B cell (primary cell): ENCODE measurements around the gene TARBP2. TPM values are rescaled to one million over a fixed set of nuclear protein-coding genes. Genes with fewer than 3 reads are reported as not detected.

Experiments
- polyA plus RNA-seq: library from polyadenylated mRNA; depleted of rRNA; stranded (reverse); fragments of >200 nt; gene quantifications from 2 replicates; pipeline ENCODE4 v1.2.3, GENCODE V29; 2012
- small RNA-seq: library from RNA; depleted of rRNA; stranded (forward); fragments of <200 nt; gene quantifications from one replicate; pipeline ENCODE3, GENCODE V24; 2012; ENCODE audit warnings: low replicate concordance, low read depth; ENCODE audit not compliant: insufficient read length
- total RNA-seq, 2 donors: library from RNA; stranded (reverse); fragments of 120-200 nt in 1 of 2; gene quantifications; 1 replicate in 1 of 2; 2 replicates in 1 of 2; pipeline versions ENCODE4 v1.2.3 to v1.2.4, GENCODE V29; 2013 to 2022

TARBP2 gene
- total and polyA plus RNA-seq, 2 donors (not counting 1 experiment from before 2014, with no cell fraction given) = 41.6 to 47.2 TPM

Small RNA genes lying within 50 kb of the gene (small RNA-seq; reads per million reads assigned to genes)
- not detected for gene AC023509.3

Other genes starting within 250 kb of the TARBP2 start
- gene ESPL1, start 233.0 kb upstream of the TARBP2 start, total RNA-seq = 1.7 and 2.4 TPM in 2 replicates
- 0.88 and 1.1 TPM in 2 replicates for gene ESPL1, start 233.0 kb upstream of the TARBP2 start, polyA plus RNA-seq
- gene PFDN5, start 205.7 kb upstream of the TARBP2 start, total RNA-seq = 627 and 654 TPM in 2 replicates
- 1,319 and 1,584 TPM in 2 replicates for gene PFDN5, start 205.7 kb upstream of the TARBP2 start, polyA plus RNA-seq
- gene MYG1, start 201.6 kb upstream of the TARBP2 start, total RNA-seq = 48.4 and 59.3 TPM in 2 replicates
- 34.7 and 46.4 TPM in 2 replicates for gene MYG1, start 201.6 kb upstream of the TARBP2 start, polyA plus RNA-seq
- 65.1 and 68.4 TPM in 2 replicates for gene AAAS, start 179.7 kb upstream of the TARBP2 start, total RNA-seq
- 88.1 and 97.1 TPM in 2 replicates for gene AAAS, start 179.7 kb upstream of the TARBP2 start, polyA plus RNA-seq
- not detected in 2 replicates for gene SP7, start 164.9 kb upstream of the TARBP2 start, total RNA-seq
- 0.30 and 0.34 TPM in 2 replicates for gene SP7, start 164.9 kb upstream of the TARBP2 start, polyA plus RNA-seq
- gene SP1, start 121.1 kb upstream of the TARBP2 start, total RNA-seq = 129 and 131 TPM in 2 replicates
- gene SP1, start 121.1 kb upstream of the TARBP2 start, polyA plus RNA-seq = 26.0 and 30.1 TPM in 2 replicates
- not detected in 2 replicates for gene AMHR2, start 77.4 kb upstream of the TARBP2 start, total RNA-seq
- not detected in 2 replicates for gene AMHR2, start 77.4 kb upstream of the TARBP2 start, polyA plus RNA-seq
- gene PRR13, start 59.5 kb upstream of the TARBP2 start, total RNA-seq = 200 and 213 TPM in 2 replicates
- 84.6 and 108 TPM in 2 replicates for gene PRR13, start 59.5 kb upstream of the TARBP2 start, polyA plus RNA-seq
- gene PCBP2, start 49.2 kb upstream of the TARBP2 start, total RNA-seq = 916 and 944 TPM in 2 replicates
- gene PCBP2, start 49.2 kb upstream of the TARBP2 start, polyA plus RNA-seq = 492 and 630 TPM in 2 replicates
- 15.0 and 15.1 TPM in 2 replicates for gene MAP3K12, start 1.8 kb upstream of the TARBP2 start, total RNA-seq
- 17.0 and 20.5 TPM in 2 replicates for gene MAP3K12, start 1.8 kb upstream of the TARBP2 start, polyA plus RNA-seq
- gene NPFF, start 6.2 kb downstream of the TARBP2 start, total RNA-seq = not detected in 2 replicates
- gene NPFF, start 6.2 kb downstream of the TARBP2 start, polyA plus RNA-seq = 0.34 TPM in 1 of 2 replicates, not detected in the other
- gene ATF7, start 125.1 kb downstream of the TARBP2 start, total RNA-seq = 42.2 and 42.9 TPM in 2 replicates
- 15.6 and 15.7 TPM in 2 replicates for gene ATF7, start 125.1 kb downstream of the TARBP2 start, polyA plus RNA-seq
- 205 and 212 TPM in 2 replicates for gene ATP5MC2, start 174.8 kb downstream of the TARBP2 start, total RNA-seq
- gene ATP5MC2, start 174.8 kb downstream of the TARBP2 start, polyA plus RNA-seq = 276 and 435 TPM in 2 replicates
- gene CALCOCO1, start 226.2 kb downstream of the TARBP2 start, total RNA-seq = 171 and 179 TPM in 2 replicates
- gene CALCOCO1, start 226.2 kb downstream of the TARBP2 start, polyA plus RNA-seq = 163 and 169 TPM in 2 replicates